HG03095 (cell line): ENCODE measurements around the gene ZC3HAV1.
"Not testable (repeated sequence)": the region's sequence is repeated elsewhere in the genome, so short reads cannot be mapped to it uniquely, and the experiment has no call there.

ENCODE experiments used
- ATAC-seq: cut with Tn5 transposase; IDR thresholded peaks from one replicate; pipeline ENCODE4 v1.9.1; 2021; ENCODE audit warnings: moderate library complexity; ENCODE audit not compliant: unreplicated experiment

Gene ZC3HAV1

GRCh38 chr7:139112741-139113250 is 3.3 kb upstream of the ZC3HAV1 start:
- no peak for ATAC-seq

DNA sequence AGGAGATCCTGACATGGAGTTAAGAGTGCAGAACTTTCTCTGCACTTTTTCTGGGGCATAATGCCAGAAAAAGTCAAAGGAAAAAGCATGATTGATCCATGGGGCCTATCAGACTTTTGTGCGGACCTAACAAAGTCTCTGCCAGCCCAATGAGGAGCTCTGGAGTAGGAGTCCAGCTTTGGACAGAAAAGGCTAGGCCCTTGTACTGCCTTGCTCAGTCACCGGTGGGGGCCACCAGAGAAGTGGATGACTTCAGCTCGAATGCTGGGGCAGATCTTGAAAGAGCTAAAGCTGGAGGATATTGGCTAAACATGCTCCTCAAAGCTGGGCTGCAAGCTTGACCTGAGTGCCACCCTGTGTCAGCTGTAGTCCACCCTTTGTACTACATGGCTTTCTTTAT is 2.8 kb upstream of the ZC3HAV1 start:
- no peak for ATAC-seq

DNA sequence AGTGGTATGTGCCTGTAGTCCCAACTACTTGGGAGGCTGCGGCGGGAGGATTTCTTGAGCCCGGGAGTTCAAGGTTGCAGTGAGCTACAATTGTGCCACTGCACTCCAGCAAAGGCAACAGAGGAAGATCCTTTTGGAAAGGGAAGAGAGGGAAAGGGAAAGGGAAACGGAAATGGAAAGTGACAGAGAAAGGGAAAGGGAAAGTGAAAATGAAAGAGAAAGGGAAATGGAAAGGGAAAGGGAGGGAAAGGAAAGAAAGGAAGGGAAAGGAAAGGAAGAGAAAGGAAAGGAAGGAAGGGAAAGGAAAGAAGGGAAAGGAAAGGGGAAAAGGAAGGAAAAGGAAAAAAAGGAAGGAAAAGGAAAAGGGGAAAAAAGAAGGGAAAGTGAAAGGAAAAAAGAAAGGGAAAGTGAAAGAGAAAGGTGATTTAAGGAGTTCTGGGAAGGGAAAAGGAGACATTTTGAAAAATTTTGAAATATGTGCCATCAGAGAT is 2.3 kb upstream of the ZC3HAV1 start:
- no peak for ATAC-seq

DNA sequence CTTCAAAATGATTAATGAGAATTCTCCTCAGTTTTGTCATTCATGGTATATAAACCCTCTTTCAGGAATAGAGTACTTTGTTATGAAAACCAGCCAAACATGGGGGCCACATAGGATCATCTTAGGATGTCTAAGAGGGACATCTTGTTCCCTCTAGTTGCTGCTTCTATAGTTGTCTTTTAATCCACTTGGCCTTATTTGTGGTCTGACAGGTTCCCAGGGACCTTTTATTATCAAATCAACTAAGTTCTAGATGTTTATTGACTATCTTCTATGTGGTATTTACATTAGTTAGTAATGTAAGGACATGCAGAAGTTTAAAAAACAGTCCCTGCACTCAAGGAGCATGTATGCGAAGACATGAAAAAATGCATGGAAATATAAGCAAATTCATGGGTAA is 1.6 kb upstream of the ZC3HAV1 start:
- no peak for ATAC-seq

GRCh38 chr7:139109983-139110411 is 477 bp upstream of the ZC3HAV1 start:
- ATAC-seq, result no peak

DNA sequence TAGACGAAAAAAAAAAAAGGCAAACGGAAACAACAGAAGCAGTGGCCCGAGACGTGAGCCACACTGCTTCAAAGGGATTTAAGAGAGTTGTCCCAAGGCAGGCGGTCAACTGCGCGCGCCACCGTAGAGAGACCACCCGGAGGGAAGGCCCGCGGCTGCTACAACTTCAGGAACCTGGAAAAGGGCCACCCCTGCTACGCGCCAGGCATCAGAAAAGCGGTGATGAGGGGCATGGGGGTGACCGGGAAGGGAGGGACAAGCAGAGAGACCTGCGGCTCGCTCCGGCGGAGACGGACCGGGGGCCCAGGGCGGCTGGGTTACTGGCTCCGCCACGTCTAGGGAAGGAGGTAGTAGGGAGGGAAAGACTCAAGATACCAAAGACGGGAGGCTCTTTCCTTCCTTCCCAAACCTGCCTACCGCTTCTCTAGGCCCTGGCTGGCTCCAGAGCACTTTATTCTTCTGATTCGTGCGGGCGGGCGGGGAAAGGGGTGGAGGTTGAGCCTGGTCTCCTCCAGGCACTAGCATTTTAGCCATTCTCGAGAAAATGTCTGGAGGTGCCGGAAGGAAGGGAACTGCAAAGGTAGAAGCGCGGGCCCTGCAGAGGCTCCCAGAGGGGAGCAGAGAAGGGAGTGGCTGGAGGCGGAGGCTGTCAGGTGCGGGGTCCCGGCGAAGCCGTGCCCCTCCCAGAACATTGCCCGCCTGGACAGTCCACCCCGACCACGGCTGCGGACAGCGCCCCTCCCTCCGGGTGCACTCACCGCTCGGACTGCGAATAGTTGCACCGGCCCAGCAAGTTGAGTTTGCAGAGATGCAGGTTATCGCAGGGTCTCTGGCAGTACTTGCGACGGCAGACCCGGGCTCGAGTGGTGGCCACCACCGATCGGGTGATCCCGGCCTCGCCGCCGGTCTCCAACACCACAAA is 993 bp downstream of the ZC3HAV1 start:
- peak; percentile 4 for ATAC-seq

GRCh38 chr7:139106959-139107358 is 2.6 kb downstream of the ZC3HAV1 start:
- no peak for ATAC-seq

GRCh38 chr7:139106227-139106626 is 3.3 kb downstream of the ZC3HAV1 start:
- ATAC-seq, result not testable (repeated sequence)

GRCh38 chr7:139105484-139105883 is 4.0 kb downstream of the ZC3HAV1 start:
- no peak for ATAC-seq

DNA sequence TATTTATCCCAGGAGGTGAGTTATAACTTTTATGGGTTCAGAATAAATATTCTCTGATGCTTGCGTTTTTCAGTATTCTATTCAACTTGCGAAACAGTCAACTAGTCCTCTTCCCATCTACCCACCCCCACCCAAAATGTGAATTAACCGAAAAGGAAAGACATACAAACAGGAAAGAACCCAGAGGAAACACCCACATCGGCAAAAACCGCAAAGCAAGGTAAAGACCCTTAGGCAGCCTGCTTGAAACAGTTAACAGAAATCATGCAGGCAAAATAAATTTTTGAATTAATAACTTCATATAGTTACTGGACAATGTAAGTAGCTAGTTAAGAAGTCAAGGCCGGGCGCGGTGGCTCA is 5.4 kb downstream of the ZC3HAV1 start:
- no peak for ATAC-seq

GRCh38 chr7:139103057-139103815 is 6.3 kb downstream of the ZC3HAV1 start:
- no peak for ATAC-seq

- not testable (repeated sequence) for ATAC-seq
These were observed 7.8 kb downstream of the ZC3HAV1 start for GRCh38 chr7:139101637-139102158.

GRCh38 chr7:139099172-139099947 is 10.2 kb downstream of the ZC3HAV1 start:
- no peak for ATAC-seq

GRCh38 chr7:139095194-139095659 is 14.3 kb downstream of the ZC3HAV1 start:
- ATAC-seq, result peak; percentile 99

- ATAC-seq, result peak; percentile 11
These were observed 14.9 kb downstream of the ZC3HAV1 start for GRCh38 chr7:139094596-139094995.

- ATAC-seq, result no peak
These were observed 15.5 kb downstream of the ZC3HAV1 start for GRCh38 chr7:139094030-139094429.

GRCh38 chr7:139093512-139093911 is 16.0 kb downstream of the ZC3HAV1 start:
- not testable (repeated sequence) for ATAC-seq

GRCh38 chr7:139092090-139092796 is 17.3 kb downstream of the ZC3HAV1 start:
- ATAC-seq, result no peak

GRCh38 chr7:139091677-139091996 is 17.9 kb downstream of the ZC3HAV1 start:
- ATAC-seq, result no peak

- no peak for ATAC-seq
These were observed 20.4 kb downstream of the ZC3HAV1 start for GRCh38 chr7:139089118-139089517.
